Neuronal stem cell (in vitro differentiated cells): ENCODE measurements around the gene CCDC28A.

Source experiments
- DNase-seq: peaks from one replicate; pipeline ENCODE4 v3.0.0-alpha.2; 2013; ENCODE audit warnings: low spot score
- H2AFZ ChIP-seq: one replicate; pipeline ENCODE4 v1.6.1; 2013; ENCODE audit warnings: mild to moderate bottlenecking, low read length, inconsistent platforms
- H2AK5ac ChIP-seq: 2 replicates; pipeline ENCODE4 v1.6.1; 2013; ENCODE audit warnings: low read depth, mild to moderate bottlenecking, inconsistent platforms, low read length, moderate library complexity, mixed read lengths
- H2BK120ac ChIP-seq: 2 replicates; pipeline ENCODE4 v1.6.1; 2013; ENCODE audit warnings: low read depth, mild to moderate bottlenecking, inconsistent platforms, low read length, moderate library complexity, mixed read lengths
- H2BK12ac ChIP-seq: one replicate; pipeline ENCODE4 v1.6.1; 2013; ENCODE audit warnings: low read length, inconsistent platforms
- H2BK15ac ChIP-seq: 2 replicates; pipeline ENCODE4 v1.6.1; 2013; ENCODE audit warnings: mild to moderate bottlenecking, low read length, inconsistent platforms, mixed read lengths
- H2BK5ac ChIP-seq: one replicate; pipeline ENCODE4 v1.6.1; 2013; ENCODE audit warnings: inconsistent platforms, mild to moderate bottlenecking, low read length, moderate library complexity
- H3K14ac ChIP-seq: one replicate; pipeline ENCODE4 v1.6.1; 2013; ENCODE audit warnings: low read length, inconsistent platforms
- H3K18ac ChIP-seq: 2 replicates; pipeline ENCODE4 v1.6.1; 2013; ENCODE audit warnings: low read length, inconsistent platforms
- H3K23ac ChIP-seq: 2 replicates; pipeline ENCODE4 v1.6.1; 2013; ENCODE audit warnings: low read depth, mild to moderate bottlenecking, mixed read lengths, low read length, inconsistent platforms; ENCODE audit not compliant: poor library complexity
- H3K27ac ChIP-seq: replicated peaks from 3 replicates; pipeline ENCODE4 v1.5.1; 2013; ENCODE audit warnings: low read length, inconsistent platforms
- H3K27me3 ChIP-seq, 3 experiments: 2 replicates each; pipeline ENCODE4 v1.6.1; 2013; ENCODE audit warnings: low read length in 3 of 3, mild to moderate bottlenecking in 2 of 3, inconsistent platforms in 1 of 3, low read depth in 1 of 3, mixed read lengths in 1 of 3, moderate library complexity in 1 of 3; ENCODE audit not compliant: control insufficient read depth in 3 of 3, insufficient read depth in 3 of 3
- H3K36me3 ChIP-seq, 2 donors: replicated peaks in 1 of 2; 2 replicates each; pipeline ENCODE4 v1.6.1; 2013; ENCODE audit warnings: low read length in 2 of 2; ENCODE audit not compliant: control insufficient read depth in 2 of 2, insufficient read depth in 2 of 2
- H3K4ac ChIP-seq: 2 replicates; pipeline ENCODE4 v1.6.1; 2013; ENCODE audit warnings: inconsistent platforms, mild to moderate bottlenecking, low read length, moderate library complexity
- H3K4me1 ChIP-seq, 2 donors: 1 replicate in 1 of 2; 2 replicates in 1 of 2; pipeline ENCODE4 v1.6.1; 2013; ENCODE audit warnings: low read length in 2 of 2, low read depth in 1 of 2; ENCODE audit not compliant: control insufficient read depth in 2 of 2, insufficient read depth in 1 of 2
- H3K4me2 ChIP-seq: one replicate; pipeline ENCODE4 v1.6.1; 2013; ENCODE audit warnings: mild to moderate bottlenecking, low read length, inconsistent platforms; ENCODE audit not compliant: insufficient read depth, poor library complexity, severe bottlenecking
- H3K4me3 ChIP-seq, 2 donors: 2 replicates each; pipeline ENCODE4 v1.5.1; 2013; ENCODE audit warnings: low read length in 2 of 2, mild to moderate bottlenecking in 2 of 2, inconsistent platforms in 1 of 2, moderate library complexity in 1 of 2
- H3K79me1 ChIP-seq: one replicate; pipeline ENCODE4 v1.6.1; 2013; ENCODE audit warnings: low read depth, mild to moderate bottlenecking, inconsistent platforms, low read length, moderate library complexity
- H3K9ac ChIP-seq: one replicate; pipeline ENCODE4 v1.6.1; 2013; ENCODE audit warnings: mild to moderate bottlenecking, low read depth, low read length, inconsistent platforms; ENCODE audit not compliant: poor library complexity
- H3K9me3 ChIP-seq, 2 donors: replicated peaks in 1 of 2; 2 replicates each; pipeline versions ENCODE3 to v1.6.1; 2013; ENCODE audit warnings: low read length in 2 of 2, mild to moderate bottlenecking in 2 of 2, inconsistent platforms in 1 of 2, low read depth in 1 of 2, mixed read lengths in 1 of 2, moderate library complexity in 1 of 2; ENCODE audit not compliant: control insufficient read depth in 2 of 2, insufficient read depth in 1 of 2
- H4K8ac ChIP-seq: one replicate; pipeline ENCODE4 v1.6.1; 2013; ENCODE audit warnings: low read depth, mild to moderate bottlenecking, inconsistent platforms, low read length, moderate library complexity
- H4K91ac ChIP-seq: one replicate; pipeline ENCODE4 v1.6.1; 2013; ENCODE audit warnings: low read length, low read depth, mild to moderate bottlenecking, inconsistent platforms; ENCODE audit not compliant: poor library complexity
- WGBS, 2 donors: extraction: QIAGEN DNeasy Blood & Tissue Kit; methylation state at CpG; one replicate each; pipeline ENCODE4 v1.1.7; 2013; ENCODE audit warnings: missing lambda C conversion rate in 2 of 2, mixed read lengths in 1 of 2; ENCODE audit not compliant: insufficient read length in 2 of 2, insufficient replicate concordance in 1 of 2; ENCODE audit errors: extremely low coverage in 2 of 2; 5-methylcytosine and 5-hydroxymethylcytosine counted together

The CCDC28A gene

GRCh38 chr6:138769102-138769676 is 4.4 kb upstream of the CCDC28A start:
- Histone ChIP-seq H3K14ac (no peak overlapping the region), H2AK5ac (no peak overlapping the region), H3K4me1 (peaks cover 4% of the 10 kb centered on the region in 2 donors), H3K23ac (no peak overlapping the region), H3K9ac (peak overlapping the region; percentile 47), H4K8ac (no peak overlapping the region), H2BK12ac (no peak overlapping the region), H3K9me3 (no peaks in the 10 kb centered on the region), H3K4me2 (no peak overlapping the region), H2AFZ (no peak overlapping the region), H3K36me3 (no peaks in the 10 kb centered on the region), H3K27me3 (no peaks in the 10 kb centered on the region), H4K91ac (no peak overlapping the region), H2BK5ac (no peak overlapping the region), H2BK120ac (no peak overlapping the region), H3K4me3 (no peak overlapping the region), H2BK15ac (no peak overlapping the region), H3K79me1 (peaks cover 2% of the 10 kb centered on the region), H3K18ac (no peak overlapping the region), H3K4ac (no peak overlapping the region), H3K27ac (no peak overlapping the region)
- no peak for DNase-seq
- WGBS, 2 donors = no CpG with 5 or more reads among the region's 6 CpGs

GRCh38 chr6:138772596-138773176 is 883 bp upstream of the CCDC28A start:
- Histone ChIP-seq H3K27me3 (no peaks in the 10 kb centered on the region), H3K4me3 (peak overlapping the region; percentile 75 to 96), H3K79me1 (peaks cover 2% of the 10 kb centered on the region), H2BK15ac (no peak overlapping the region), H3K14ac (no peak overlapping the region), H3K4me1 (peaks cover 4 to 7% of the 10 kb centered on the region in 2 donors), H2AFZ (peak overlapping the region; percentile 93), H3K36me3 (peaks cover 0 to 4% of the 10 kb centered on the region in 2 donors), H3K18ac (no peak overlapping the region), H3K4me2 (peak overlapping the region; percentile 70), H2BK12ac (no peak overlapping the region), H4K8ac (no peak overlapping the region), H3K4ac (no peak overlapping the region), H3K9me3 (no peaks in the 10 kb centered on the region), H2BK5ac (no peak overlapping the region), H3K27ac (no peak overlapping the region), H3K9ac (no peak overlapping the region), H2BK120ac (no peak overlapping the region), H3K23ac (no peak overlapping the region), H2AK5ac (no peak overlapping the region), H4K91ac (no peak overlapping the region)
- no CpG with 5 or more reads among the region's 8 CpGs for WGBS, 2 donors
- no peak for DNase-seq

GRCh38 chr6:138774370-138774769 is 801 bp downstream of the CCDC28A start:
- Histone ChIP-seq H3K27ac (no peak overlapping the region), H3K4me1 (peaks cover 4 to 7% of the 10 kb centered on the region in 2 donors), H2BK5ac (no peak overlapping the region)

GRCh38 chr6:138776659-138777058 is 3.1 kb downstream of the CCDC28A start:
- H4K91ac ChIP-seq = no peak overlapping the region
- H3K4me3 ChIP-seq = no peak overlapping the region
- no peaks in the 10 kb centered on the region for H3K27me3 ChIP-seq
- H2BK15ac ChIP-seq = no peak overlapping the region
- H3K4ac ChIP-seq = no peak overlapping the region
- H2AK5ac ChIP-seq = no peak overlapping the region
- H3K27ac ChIP-seq = no peak overlapping the region
- peaks cover 0 to 8% of the 10 kb centered on the region in 2 donors for H3K36me3 ChIP-seq
- no peak for DNase-seq
- no CpG with 5 or more reads among the region's 1 CpG for WGBS, 2 donors
- H2BK5ac ChIP-seq = no peak overlapping the region
- H3K14ac ChIP-seq = no peak overlapping the region
- H3K4me2 ChIP-seq = no peak overlapping the region
- H3K23ac ChIP-seq = no peak overlapping the region
- H2BK120ac ChIP-seq = no peak overlapping the region
- H2AFZ ChIP-seq = no peak overlapping the region
- H3K18ac ChIP-seq = no peak overlapping the region
- H3K9ac ChIP-seq = no peak overlapping the region
- no peak overlapping the region for H4K8ac ChIP-seq
- H3K9me3 ChIP-seq = no peaks in the 10 kb centered on the region
- H3K4me1 ChIP-seq = peaks cover 4 to 7% of the 10 kb centered on the region in 2 donors
- H2BK12ac ChIP-seq = no peak overlapping the region
- peaks cover 2% of the 10 kb centered on the region for H3K79me1 ChIP-seq

More at GRCh38 chr6:138774370-138774769, 801 bp downstream of the CCDC28A start:
- Histone ChIP-seq H3K4me2 (no peak overlapping the region), H3K79me1 (peaks cover 2% of the 10 kb centered on the region), H2BK12ac (no peak overlapping the region), H3K9me3 (no peaks in the 10 kb centered on the region), H4K91ac (no peak overlapping the region), H2BK15ac (no peak overlapping the region), H3K23ac (no peak overlapping the region), H2BK120ac (no peak overlapping the region), H3K4ac (no peak overlapping the region), H3K36me3 (peaks cover 0 to 4% of the 10 kb centered on the region in 2 donors), H3K18ac (no peak overlapping the region), H3K9ac (no peak overlapping the region), H4K8ac (no peak overlapping the region), H3K4me3 (peak overlapping the region in 1 of 2 donors; percentile 75), H3K27me3 (no peaks in the 10 kb centered on the region), H2AFZ (peak overlapping the region; percentile 93), H3K14ac (no peak overlapping the region), H2AK5ac (no peak overlapping the region)
- WGBS, 2 donors = no CpG with 5 or more reads among the region's 3 CpGs
- DNase-seq = no peak
